Gastroesophageal sphincter (tissue), 3 donors: ENCODE measurements around the gene SCD5.

Experiments used
- CTCF ChIP-seq, 4 experiments: fragments of 200-600 bp in 2 of 4; fragments of 450-650 bp in 2 of 4; sonication (generic) in 1 of 4; IDR thresholded peaks; one replicate each; pipeline ENCODE4 v1.5.1; 2017 to 2019; ENCODE audit warnings: antibody characterized with exemption in 4 of 4, mild to moderate bottlenecking in 2 of 4, moderate library complexity in 2 of 4
- EP300 ChIP-seq: sonication (generic); formaldehyde crosslinking; IDR thresholded peaks from one replicate; pipeline ENCODE4 v1.6.1; 2017; ENCODE audit warnings: antibody characterized with exemption, mild to moderate bottlenecking
- POLR2A ChIP-seq, 2 donors: fragments of 450-650 bp; IDR thresholded peaks; one replicate each; pipeline ENCODE4 v1.6.1; 2017; ENCODE audit warnings: antibody characterized with exemption in 2 of 2, mild to moderate bottlenecking in 2 of 2, moderate library complexity in 1 of 2
- POLR2AphosphoS5 ChIP-seq: sonication (generic); formaldehyde crosslinking; IDR thresholded peaks from one replicate; pipeline ENCODE4 v1.6.1; 2017; ENCODE audit warnings: antibody characterized with exemption

- no peak for TF ChIP-seq CTCF (IDR thresholded peaks at IDR 0.05)
- TF ChIP-seq POLR2A (IDR thresholded peaks at IDR 0.05): no peak
- TF ChIP-seq POLR2AphosphoS5: no peak
- no peak for TF ChIP-seq EP300
Observed at GRCh38 chr4:82601242-82602015, 197.2 kb downstream of the SCD5 start.
